GM19463 (cell line): ENCODE measurements around the gene ARG1.
A peak's percentile ranks its signal among the peaks of the same experiment; 100 is the strongest.
"Not testable (repeated sequence)": the region's sequence is repeated elsewhere in the genome, so short reads cannot be mapped to it uniquely, and the experiment has no call there.

Experiments
- ATAC-seq: cut with Tn5 transposase; IDR thresholded peaks from one replicate; pipeline ENCODE4 v1.9.1; 2021; ENCODE audit warnings: mild to moderate bottlenecking, moderate library complexity; ENCODE audit not compliant: unreplicated experiment

ARG1 gene

GRCh38 chr6:131572686-131573415 is at the start of gene ARG1:
Gene ARG1, plus strand, starts transcription at chr6:131573226. Its CDS starts 57 bp downstream, at chr6:131573283.
- no peak for ATAC-seq

GRCh38 chr6:131523988-131524673 is 48.9 kb upstream of the ARG1 start:
- ATAC-seq, result no peak

GRCh38 chr6:131524695-131525336 is 48.2 kb upstream of the ARG1 start:
- no peak for ATAC-seq

- not testable (repeated sequence) for ATAC-seq
Measured at GRCh38 chr6:131530936-131531335, 42.1 kb upstream of the ARG1 start.

- ATAC-seq, result not testable (repeated sequence)
Measured at GRCh38 chr6:131531681-131532080, 41.3 kb upstream of the ARG1 start.

GRCh38 chr6:131532580-131533039 is 40.4 kb upstream of the ARG1 start:
- ATAC-seq, result peak; percentile 96

GRCh38 chr6:131538615-131539014 is 34.4 kb upstream of the ARG1 start:
- ATAC-seq, result not testable (repeated sequence)

- ATAC-seq, result no peak
Measured at GRCh38 chr6:131545317-131545716, 27.7 kb upstream of the ARG1 start.

GRCh38 chr6:131547488-131547887 is 25.5 kb upstream of the ARG1 start:
- no peak for ATAC-seq

- no peak for ATAC-seq
Measured at GRCh38 chr6:131548441-131548840, 24.6 kb upstream of the ARG1 start.

GRCh38 chr6:131549811-131550210 is 23.2 kb upstream of the ARG1 start:
- no peak for ATAC-seq

- ATAC-seq, result no peak
Measured at GRCh38 chr6:131551902-131552301, 21.1 kb upstream of the ARG1 start.

GRCh38 chr6:131552572-131552971 is 20.5 kb upstream of the ARG1 start:
- no peak for ATAC-seq

- no peak for ATAC-seq
Measured at GRCh38 chr6:131555992-131556391, 17.0 kb upstream of the ARG1 start.

- no peak for ATAC-seq
Measured at GRCh38 chr6:131558922-131559321, 14.1 kb upstream of the ARG1 start.

- no peak for ATAC-seq
Measured at GRCh38 chr6:131561925-131562707, 10.9 kb upstream of the ARG1 start.

GRCh38 chr6:131565056-131565455 is 8.0 kb upstream of the ARG1 start:
- no peak for ATAC-seq

- ATAC-seq, result no peak
Measured at GRCh38 chr6:131568726-131569125, 4.3 kb upstream of the ARG1 start.

GRCh38 chr6:131574133-131574532 is 1.1 kb downstream of the ARG1 start:
- ATAC-seq, result no peak

GRCh38 chr6:131574686-131575085 is 1.7 kb downstream of the ARG1 start:
- no peak for ATAC-seq
